T-helper 2 cell treated with Interferon-gamma antibody and Interleukin-4, amounts not matched to agents 5 μg/mL and 100 μg/mL, for 36 hours (primary cell): Measurements from ENCODE around the gene TTYH1.
"Not testable (repeated sequence)": the region's sequence is repeated elsewhere in the genome, so short reads cannot be mapped to it uniquely, and the experiment has no call there.

Source experiments
- DNase-seq: peaks from one replicate; pipeline ENCODE4 v3.0.0; 2021; ENCODE audit warnings: low spot score
- H3K27ac Mint-ChIP-seq: one replicate; pipeline ENCODE4 v1.8.0; 2021; ENCODE audit warnings: mild to moderate bottlenecking, mixed read lengths
- H3K27me3 Mint-ChIP-seq: one replicate; pipeline ENCODE4 v1.8.0; 2021; ENCODE audit warnings: low read depth, mixed read lengths
- H3K36me3 Mint-ChIP-seq: one replicate; pipeline ENCODE4 v1.8.0; 2021; ENCODE audit warnings: low read depth, mixed read lengths
- H3K4me1 Mint-ChIP-seq: one replicate; pipeline ENCODE4 v1.8.0; 2021; ENCODE audit warnings: low read depth, mixed read lengths
- H3K4me3 Mint-ChIP-seq: one replicate; pipeline ENCODE4 v1.8.0; 2022; ENCODE audit warnings: mild to moderate bottlenecking, moderate library complexity, mixed read lengths
- H3K9me3 Mint-ChIP-seq: one replicate; pipeline ENCODE4 v1.8.0; 2021; ENCODE audit warnings: mixed read lengths

TTYH1 gene

GRCh38 chr19:54415208-54415900, at the start of gene TTYH1:
Gene TTYH1, plus strand, starts transcription at chr19:54415464. Its CDS starts 89 bp downstream, at chr19:54415553.
- Mint-ChIP-seq H3K9me3 (peaks cover 5% of the 10 kb centered on the region), H3K4me1 (peaks cover 16% of the 10 kb centered on the region), H3K27me3 (peaks cover 43% of the 10 kb centered on the region), H3K27ac (no peak within 1 kb of the TSS), H3K36me3 (peaks cover 1% of the 10 kb centered on the region), H3K4me3 (no peak within 1 kb of the TSS)
- DNase-seq, result no peak

DNA sequence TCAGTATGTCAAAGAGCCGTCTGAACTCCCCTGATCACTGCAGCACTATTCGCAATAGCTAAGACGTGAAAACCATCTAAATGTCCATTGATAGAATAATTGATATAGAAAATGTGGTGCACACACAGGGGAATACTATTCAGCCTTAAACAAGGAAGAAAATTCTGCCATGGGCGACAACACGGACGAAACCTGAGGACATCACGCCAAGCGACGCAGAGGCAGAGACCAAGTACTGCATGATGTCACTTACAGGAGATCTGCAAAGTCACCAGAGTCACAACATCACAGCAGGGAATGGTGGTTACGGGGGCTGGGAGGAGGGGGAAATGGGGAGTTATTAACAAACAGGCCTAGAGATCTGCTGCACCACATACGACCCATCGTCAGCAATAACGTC, 49.5 kb upstream of the TTYH1 start:
- not testable (repeated sequence) for DNase-seq, H3K9me3 Mint-ChIP-seq
- peaks cover 59% of the 10 kb centered on the region for H3K4me1 Mint-ChIP-seq
- H3K27ac Mint-ChIP-seq, result peak overlapping the region; percentile 41
- peak overlapping the region; percentile 21 for H3K4me3 Mint-ChIP-seq
- H3K27me3 Mint-ChIP-seq, result peaks cover 36% of the 10 kb centered on the region
- H3K36me3 Mint-ChIP-seq, result peaks cover 53% of the 10 kb centered on the region

DNA sequence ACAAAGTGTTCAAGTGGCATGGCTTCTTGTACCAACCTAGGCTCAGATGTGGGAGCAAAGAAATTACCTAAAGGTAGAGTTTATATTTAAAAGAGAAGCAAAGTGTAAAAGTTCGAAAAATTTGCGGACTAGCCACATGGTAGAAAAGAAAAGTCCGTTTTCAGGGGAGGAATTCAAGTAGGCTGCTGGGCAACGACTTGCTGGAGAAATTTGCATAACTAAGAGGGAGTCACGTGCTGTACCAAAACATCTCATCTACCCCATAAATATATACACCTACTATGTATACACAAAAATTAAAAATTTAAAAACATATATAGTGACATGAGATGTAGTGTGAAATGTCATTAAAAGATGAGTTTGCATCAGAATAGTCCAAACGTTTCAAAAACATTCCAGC, 48.5 kb upstream of the TTYH1 start:
- Mint-ChIP-seq H3K36me3 (peaks cover 50% of the 10 kb centered on the region), H3K27me3 (peaks cover 40% of the 10 kb centered on the region), H3K4me3 (no peak overlapping the region), H3K4me1 (peaks cover 57% of the 10 kb centered on the region), H3K9me3 (peaks cover 10% of the 10 kb centered on the region), H3K27ac (no peak overlapping the region)
- no peak for DNase-seq

- DNase-seq, result no peak
- H3K27me3 Mint-ChIP-seq, result peaks cover 44% of the 10 kb centered on the region
Measured at GRCh38 chr19:54369082-54369687, 46.1 kb upstream of the TTYH1 start.

GRCh38 chr19:54369688-54370433, 45.4 kb upstream of the TTYH1 start:
- Mint-ChIP-seq H3K36me3 (peaks cover 22% of the 10 kb centered on the region), H3K27me3 (peaks cover 41% of the 10 kb centered on the region), H3K4me1 (peaks cover 47% of the 10 kb centered on the region), H3K4me3 (peak overlapping the region; percentile 89), H3K27ac (peak overlapping the region; percentile 80)
- not testable (repeated sequence) for H3K9me3 Mint-ChIP-seq, DNase-seq

More at GRCh38 chr19:54369082-54369687, 46.1 kb upstream of the TTYH1 start:
- peak overlapping the region; percentile 89 for H3K4me3 Mint-ChIP-seq
- H3K36me3 Mint-ChIP-seq, result peaks cover 28% of the 10 kb centered on the region
- H3K27ac Mint-ChIP-seq, result peak overlapping the region; percentile 62
- no peaks in the 10 kb centered on the region for H3K9me3 Mint-ChIP-seq
- peaks cover 49% of the 10 kb centered on the region for H3K4me1 Mint-ChIP-seq

DNA sequence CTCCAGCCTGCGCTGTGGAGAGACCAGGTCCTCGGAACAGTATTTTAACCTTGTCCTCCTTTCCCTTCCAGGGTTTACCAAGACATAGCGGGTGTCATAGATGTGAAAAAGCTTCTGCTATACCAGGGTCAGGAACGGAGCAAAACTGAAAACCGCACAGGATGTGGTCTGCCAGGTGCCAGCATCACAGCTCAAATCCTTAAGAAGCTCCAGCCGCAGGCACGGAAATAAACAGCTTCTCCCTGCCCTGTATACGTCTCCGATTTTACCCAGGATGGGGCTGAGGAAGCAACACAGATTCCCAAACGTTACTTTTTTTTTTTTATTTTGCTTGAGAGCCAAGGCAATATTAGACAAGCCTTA, 44.8 kb upstream of the TTYH1 start:
- H3K27ac Mint-ChIP-seq, result peak overlapping the region; percentile 80
- peaks cover 21% of the 10 kb centered on the region for H3K36me3 Mint-ChIP-seq
- not testable (repeated sequence) for H3K9me3 Mint-ChIP-seq
- H3K4me1 Mint-ChIP-seq, result peaks cover 50% of the 10 kb centered on the region
- peak overlapping the region; percentile 89 for H3K4me3 Mint-ChIP-seq
- peak; percentile 64 for DNase-seq
- peaks cover 39% of the 10 kb centered on the region for H3K27me3 Mint-ChIP-seq

DNA sequence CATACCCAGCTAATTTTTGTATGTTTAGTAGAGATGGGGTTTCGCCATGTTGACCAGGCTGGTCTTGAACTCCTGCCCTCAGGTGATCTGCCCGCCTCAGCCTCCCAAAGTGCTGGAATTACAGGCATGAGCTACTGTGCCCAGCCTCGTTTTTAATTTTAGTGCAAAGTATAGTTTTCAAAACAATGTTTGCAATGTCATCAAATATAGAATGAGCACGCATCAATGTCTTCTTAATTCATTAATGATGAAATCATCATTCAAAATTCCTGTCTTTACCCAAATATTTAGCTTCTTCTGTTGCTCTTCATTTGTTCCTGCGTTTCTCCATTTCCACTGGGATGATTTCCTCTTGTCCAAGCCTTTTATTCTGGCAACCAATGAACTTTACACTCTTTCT, 43.8 kb upstream of the TTYH1 start:
- not testable (repeated sequence) for DNase-seq, H3K27ac Mint-ChIP-seq, H3K9me3 Mint-ChIP-seq
- peaks cover 39% of the 10 kb centered on the region for H3K27me3 Mint-ChIP-seq
- H3K36me3 Mint-ChIP-seq, result peaks cover 16% of the 10 kb centered on the region
- peak overlapping the region; percentile 29 for H3K4me3 Mint-ChIP-seq
- H3K4me1 Mint-ChIP-seq, result peaks cover 52% of the 10 kb centered on the region

- H3K27ac Mint-ChIP-seq, result peak overlapping the region; percentile 35
- peak overlapping the region; percentile 93 for H3K4me3 Mint-ChIP-seq
- H3K9me3 Mint-ChIP-seq, result peaks cover 1% of the 10 kb centered on the region
- H3K36me3 Mint-ChIP-seq, result peaks cover 11% of the 10 kb centered on the region
- no peak for DNase-seq
- peaks cover 28% of the 10 kb centered on the region for H3K27me3 Mint-ChIP-seq
- peaks cover 60% of the 10 kb centered on the region for H3K4me1 Mint-ChIP-seq
Measured at GRCh38 chr19:54373781-54374631, 41.3 kb upstream of the TTYH1 start.

GRCh38 chr19:54375181-54375938, 39.9 kb upstream of the TTYH1 start:
- not testable (repeated sequence) for DNase-seq
- peaks cover 59% of the 10 kb centered on the region for H3K4me1 Mint-ChIP-seq

GRCh38 chr19:54376610-54377285, 38.5 kb upstream of the TTYH1 start:
- Mint-ChIP-seq H3K4me3 (peak overlapping the region; percentile 55), H3K4me1 (peaks cover 58% of the 10 kb centered on the region)

More at GRCh38 chr19:54375181-54375938, 39.9 kb upstream of the TTYH1 start:
- Mint-ChIP-seq H3K4me3 (peak overlapping the region; percentile 93), H3K27ac (peak overlapping the region; percentile 87), H3K27me3 (peaks cover 27% of the 10 kb centered on the region)
- not testable (repeated sequence) for H3K36me3 Mint-ChIP-seq, H3K9me3 Mint-ChIP-seq

DNA sequence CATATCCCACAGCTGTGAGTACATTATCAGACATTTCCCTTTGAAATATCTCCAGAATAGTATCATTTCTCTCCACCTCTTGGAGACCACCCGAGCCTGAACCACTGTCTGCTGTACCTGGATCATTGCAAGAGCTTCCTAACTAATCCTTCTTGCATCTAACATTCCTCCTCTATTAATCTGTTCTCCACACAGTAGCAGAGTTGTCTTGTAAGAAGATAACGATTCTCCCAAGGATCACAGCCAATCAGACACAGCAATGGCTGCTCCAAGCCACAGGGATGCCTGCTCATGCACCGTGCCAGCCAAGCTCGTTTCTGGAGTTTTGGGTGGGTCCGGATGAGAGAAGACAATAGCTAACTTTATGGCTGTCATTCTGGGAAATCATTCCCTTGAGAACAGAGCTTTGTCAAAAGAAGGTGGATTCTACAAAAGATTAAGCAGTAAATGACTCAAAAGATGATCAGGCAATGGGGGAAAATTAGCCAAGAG, 36.0 kb upstream of the TTYH1 start:
- Mint-ChIP-seq H3K4me3 (peak overlapping the region; percentile 35), H3K4me1 (peaks cover 46% of the 10 kb centered on the region)

More at GRCh38 chr19:54376610-54377285, 38.5 kb upstream of the TTYH1 start:
- Mint-ChIP-seq H3K36me3 (peaks cover 12% of the 10 kb centered on the region), H3K27me3 (peaks cover 32% of the 10 kb centered on the region), H3K9me3 (peaks cover 13% of the 10 kb centered on the region), H3K27ac (peak overlapping the region; percentile 54)
- DNase-seq, result no peak

GRCh38 chr19:54380897-54381296, 34.4 kb upstream of the TTYH1 start:
- Mint-ChIP-seq H3K27ac (no peak overlapping the region), H3K9me3 (peaks cover 13% of the 10 kb centered on the region), H3K4me1 (peaks cover 41% of the 10 kb centered on the region), H3K36me3 (peaks cover 9% of the 10 kb centered on the region), H3K4me3 (no peak overlapping the region), H3K27me3 (peaks cover 35% of the 10 kb centered on the region)
- DNase-seq, result no peak

More for the DNA sequence above, 36.0 kb upstream of the TTYH1 start:
- peak overlapping the region; percentile 13 for H3K27ac Mint-ChIP-seq
- peaks cover 27% of the 10 kb centered on the region for H3K27me3 Mint-ChIP-seq
- H3K9me3 Mint-ChIP-seq, result peaks cover 13% of the 10 kb centered on the region
- H3K36me3 Mint-ChIP-seq, result peaks cover 12% of the 10 kb centered on the region
- no peak for DNase-seq
